Heart left ventricle (tissue), 13 donors: ENCODE results near the gene SH3TC1.

Experiments used
- CTCF ChIP-seq, 12 donors: fragments of 200-600 bp; sonication (generic) in 4 of 12; IDR thresholded peaks; one replicate each; pipeline versions ENCODE4 v1.5.0 to v1.8.0; 2018 to 2022; ENCODE audit warnings: antibody characterized with exemption in 12 of 12, mild to moderate bottlenecking in 5 of 12
- POLR2A ChIP-seq, 2 donors: fragments of 450-650 bp; IDR thresholded peaks; one replicate each; pipeline ENCODE4 v1.6.1; 2017; ENCODE audit warnings: antibody characterized with exemption in 2 of 2, mild to moderate bottlenecking in 2 of 2, moderate library complexity in 2 of 2
- donor health status: ischemic (EF 13 %, LVEDD 7.1; RV severe dilation, severe dysfunction).
- donor health status: DM: no; HTN: yes; CAD: no.
- donor health status: DM: no; HTN: no; CAD: no.
- donor health status: ischemic (EF 25% LVEDD 6.9; RV normal size, moderate dysfunction).
- donor health status: ischemic (EF 25% LVEDD 5.7; RV mildly dilated, moderate dysfunction).
- donor health status: ischemic (EF 35%, LVEDD 5.7; RV mildly dilated, moderate dysfunction).
- donor health status: nonischemic (EF 11% LVEDD 7.7; RV severe dilation, severe dysfunction).
- donor health status: DM: yes; HTN: yes; CAD: no.
- donor health status: PGD.
- donor health status: ischemic (EF 29% LVEDD 5.4; RV normal size, mild dysfunction).
- donor health status: nonischemic (EF 23%, LVEDD 6.1; RV moderate dilation, normal function).

DNA sequence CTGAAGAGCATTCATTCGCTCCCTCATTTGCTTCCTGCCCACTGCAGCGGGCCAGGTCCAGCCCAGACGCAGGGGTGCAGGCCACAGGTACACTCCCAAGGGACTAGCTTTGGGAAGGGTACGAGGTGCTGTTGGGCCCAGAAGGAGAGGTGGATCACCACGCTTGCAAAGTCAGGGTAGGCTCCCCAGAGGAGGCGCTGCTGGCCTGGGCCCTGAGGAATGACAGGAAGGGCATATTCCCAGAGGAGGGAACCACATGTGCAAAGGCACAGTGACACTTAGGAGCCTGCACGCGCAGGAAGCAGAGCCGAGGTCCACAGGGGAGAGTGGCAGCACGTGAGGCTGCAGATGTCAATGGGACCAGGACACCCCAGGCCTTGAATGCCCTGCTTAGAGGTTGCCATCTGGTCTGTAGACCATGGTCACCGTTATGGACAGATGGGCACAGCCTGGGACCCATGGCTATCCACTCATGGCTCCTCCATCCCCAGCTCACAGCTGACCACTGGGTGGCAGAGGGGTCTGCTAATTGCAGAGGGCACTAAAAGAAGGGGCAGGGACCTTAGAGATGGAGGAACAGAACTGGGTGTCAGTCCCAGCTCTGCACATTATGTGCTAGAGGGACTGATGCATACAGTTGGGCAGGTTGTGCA lies 78.4 kb downstream of the SH3TC1 start:
- TF ChIP-seq CTCF (IDR thresholded peaks at IDR 0.05) (no peak), POLR2A (IDR thresholded peaks at IDR 0.05) (no peak)
